ENCODE measurements around the gene DGKQ.

Gene DGKQ

DNA sequence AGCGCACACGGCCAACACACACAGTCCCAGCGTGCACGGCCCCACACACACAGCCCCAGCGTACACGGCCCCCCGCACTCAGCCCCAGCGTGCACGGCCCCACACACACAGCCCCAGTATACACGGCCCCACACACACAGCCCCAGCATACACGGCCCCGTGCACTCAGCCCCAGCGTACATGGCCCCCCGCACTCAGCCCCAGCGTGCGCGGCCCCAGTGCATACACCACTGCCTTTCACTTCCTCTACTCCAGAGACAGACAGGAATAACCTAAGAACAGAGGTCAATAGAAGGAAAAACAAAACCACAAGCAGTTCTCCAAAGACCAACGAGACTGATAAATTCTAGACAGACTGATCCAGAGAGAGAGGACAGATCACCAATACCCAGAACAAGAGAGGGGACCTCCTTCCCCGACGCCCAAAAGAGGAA is 58.3 kb downstream of the DGKQ start:
- TF ChIP-seq, protein P1, sequence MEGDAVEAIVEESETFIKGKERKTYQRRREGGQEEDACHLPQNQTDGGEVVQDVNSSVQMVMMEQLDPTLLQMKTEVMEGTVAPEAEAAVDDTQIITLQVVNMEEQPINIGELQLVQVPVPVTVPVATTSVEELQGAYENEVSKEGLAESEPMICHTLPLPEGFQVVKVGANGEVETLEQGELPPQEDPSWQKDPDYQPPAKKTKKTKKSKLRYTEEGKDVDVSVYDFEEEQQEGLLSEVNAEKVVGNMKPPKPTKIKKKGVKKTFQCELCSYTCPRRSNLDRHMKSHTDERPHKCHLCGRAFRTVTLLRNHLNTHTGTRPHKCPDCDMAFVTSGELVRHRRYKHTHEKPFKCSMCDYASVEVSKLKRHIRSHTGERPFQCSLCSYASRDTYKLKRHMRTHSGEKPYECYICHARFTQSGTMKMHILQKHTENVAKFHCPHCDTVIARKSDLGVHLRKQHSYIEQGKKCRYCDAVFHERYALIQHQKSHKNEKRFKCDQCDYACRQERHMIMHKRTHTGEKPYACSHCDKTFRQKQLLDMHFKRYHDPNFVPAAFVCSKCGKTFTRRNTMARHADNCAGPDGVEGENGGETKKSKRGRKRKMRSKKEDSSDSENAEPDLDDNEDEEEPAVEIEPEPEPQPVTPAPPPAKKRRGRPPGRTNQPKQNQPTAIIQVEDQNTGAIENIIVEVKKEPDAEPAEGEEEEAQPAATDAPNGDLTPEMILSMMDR (IDR thresholded peaks at IDR 0.05; ENCODE audit: insufficient read depth, low read length, poor library complexity, severe bottlenecking), result no peak
- no peak for TF ChIP-seq EZH2phosphoT487 (conservative IDR thresholded peaks at IDR 0.05; ENCODE audit: low read length)
- H3K27me3 ChIP-seq (ENCODE audit: low read length), result no peaks in the 10 kb centered on the region
- H4K20me1 ChIP-seq (ENCODE audit: low read depth, low read length), result peaks cover 7% of the 10 kb centered on the region; the same call in 1 of the 2 replicates
- no peak overlapping the region for H3K27ac ChIP-seq (ENCODE audit: low read depth, low read length)
- H3K9me3 ChIP-seq (ENCODE audit: insufficient read depth, low read length), result no peaks in the 10 kb centered on the region; the same call in 1 of the 2 replicates
- no peaks in the 10 kb centered on the region for H3F3A ChIP-seq (ENCODE audit: insufficient read depth)
- no peak overlapping the region for H2AFZ ChIP-seq (ENCODE audit: low read depth, low read length, severe bottlenecking)
- peaks cover 64% of the 10 kb centered on the region for H3K79me2 ChIP-seq (ENCODE audit: insufficient read depth, low read length)
- H3K36me3 ChIP-seq (ENCODE audit: low read length), result no peaks in the 10 kb centered on the region
- H3K4me2 ChIP-seq (ENCODE audit: low read depth, low read length, poor library complexity, severe bottlenecking), result peak overlapping the region; percentile 38
- H3K9ac ChIP-seq (ENCODE audit: low read length), result no peak overlapping the region
- H3K9me2 ChIP-seq (replicated peaks; ENCODE audit: insufficient read depth, low read length), result no peaks in the 10 kb centered on the region
- no peak overlapping the region for H3K4me3 ChIP-seq (ENCODE audit: insufficient read depth, low read length, poor library complexity, severe bottlenecking)

DNA sequence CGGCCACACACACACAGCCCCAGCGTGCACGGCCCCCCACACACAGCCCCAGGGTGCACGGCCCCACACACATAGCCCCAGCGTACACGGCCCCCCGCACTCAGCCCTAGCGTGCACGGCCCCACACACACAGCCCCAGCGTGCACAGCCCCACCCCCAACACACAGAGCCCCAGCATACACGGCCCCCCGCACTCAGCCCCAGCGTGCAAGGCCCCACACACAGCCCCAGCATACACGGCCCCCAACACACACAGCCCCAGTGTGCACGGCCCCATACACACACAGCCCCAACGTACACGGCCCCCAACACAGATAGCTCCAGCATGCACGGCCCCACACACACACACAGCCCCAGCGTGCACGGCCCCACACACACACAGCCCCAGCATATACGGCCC is 58.8 kb downstream of the DGKQ start:
- H3K9ac ChIP-seq (ENCODE audit: low read length), result no peak overlapping the region
- H3F3A ChIP-seq (ENCODE audit: insufficient read depth), result no peaks in the 10 kb centered on the region
- H3K79me2 ChIP-seq (ENCODE audit: insufficient read depth, low read length), result peaks cover 58% of the 10 kb centered on the region
- no peak overlapping the region for H3K27ac ChIP-seq (ENCODE audit: low read depth, low read length)
- H4K20me1 ChIP-seq (ENCODE audit: low read depth, low read length), result peaks cover 7% of the 10 kb centered on the region; the same call in 1 of the 2 replicates
- no peak overlapping the region for H3K4me2 ChIP-seq (ENCODE audit: low read depth, low read length, poor library complexity, severe bottlenecking)
- no peaks in the 10 kb centered on the region for H3K27me3 ChIP-seq (ENCODE audit: low read length)
- no peaks in the 10 kb centered on the region for H3K9me2 ChIP-seq (replicated peaks; ENCODE audit: insufficient read depth, low read length)
- no peaks in the 10 kb centered on the region for H3K36me3 ChIP-seq (ENCODE audit: low read length)
- no peak overlapping the region for H2AFZ ChIP-seq (ENCODE audit: low read depth, low read length, severe bottlenecking)
- no peak overlapping the region for H3K4me3 ChIP-seq (ENCODE audit: insufficient read depth, low read length, poor library complexity, severe bottlenecking)
- H3K9me3 ChIP-seq (ENCODE audit: insufficient read depth, low read length), result no peaks in the 10 kb centered on the region; the same call in 1 of the 2 replicates
- TF ChIP-seq EZH2phosphoT487 (conservative IDR thresholded peaks at IDR 0.05; ENCODE audit: low read length), result no peak
- TF ChIP-seq, protein P1 (IDR thresholded peaks at IDR 0.05; ENCODE audit: insufficient read depth, low read length, poor library complexity, severe bottlenecking), result no peak

DNA sequence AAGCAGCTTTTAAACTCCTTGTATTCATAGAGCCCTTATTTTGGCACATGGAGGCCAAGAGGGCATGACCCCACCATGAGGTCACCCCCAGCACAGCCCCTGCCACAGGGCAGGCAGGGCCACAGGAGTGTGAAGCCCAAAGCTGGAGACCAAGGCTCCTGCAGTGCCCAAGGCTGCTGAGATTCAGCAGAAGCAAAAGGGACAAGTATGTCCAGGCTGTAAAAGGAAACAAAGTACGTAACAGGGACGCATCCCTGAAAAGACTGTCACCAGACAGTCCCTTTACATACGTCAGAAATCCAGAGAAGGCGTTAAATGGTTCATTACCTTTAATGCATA is 60.1 kb downstream of the DGKQ start:
- peaks cover 7% of the 10 kb centered on the region; the same call in 1 of the 2 replicates for H4K20me1 ChIP-seq (ENCODE audit: low read depth, low read length)
- peaks cover 46% of the 10 kb centered on the region for H3K79me2 ChIP-seq (ENCODE audit: insufficient read depth, low read length)
- H3K36me3 ChIP-seq (ENCODE audit: low read length), result no peaks in the 10 kb centered on the region

More for the DNA sequence above, 60.1 kb downstream of the DGKQ start:
- H3K4me3 ChIP-seq (ENCODE audit: insufficient read depth, low read length, poor library complexity, severe bottlenecking), result no peak overlapping the region
- H2AFZ ChIP-seq (ENCODE audit: low read depth, low read length, severe bottlenecking), result no peak overlapping the region
- no peaks in the 10 kb centered on the region; the same call in 1 of the 2 replicates for H3K9me3 ChIP-seq (ENCODE audit: insufficient read depth, low read length)
- no peak overlapping the region for H3K4me2 ChIP-seq (ENCODE audit: low read depth, low read length, poor library complexity, severe bottlenecking)
- no peak overlapping the region for H3K27ac ChIP-seq (ENCODE audit: low read depth, low read length)
- no peaks in the 10 kb centered on the region for H3K27me3 ChIP-seq (ENCODE audit: low read length)
- TF ChIP-seq, protein P1 (IDR thresholded peaks at IDR 0.05; ENCODE audit: insufficient read depth, low read length, poor library complexity, severe bottlenecking), result no peak
- TF ChIP-seq EZH2phosphoT487 (conservative IDR thresholded peaks at IDR 0.05; ENCODE audit: low read length), result no peak
- no peaks in the 10 kb centered on the region for H3K9me2 ChIP-seq (replicated peaks; ENCODE audit: insufficient read depth, low read length)
- no peaks in the 10 kb centered on the region for H3F3A ChIP-seq (ENCODE audit: insufficient read depth)
- no peak overlapping the region for H3K9ac ChIP-seq (ENCODE audit: low read length)

All from SU-DHL-6 (cell line).